GM20431 (cell line): ENCODE results near the gene HOXB13.

Experiments used
- in situ Hi-C: fragments of 300-500 bp; cut with MseI, MboI; formaldehyde crosslinking; loops from one replicate; pipeline ENCODE4 v1.15.0; 2020; ENCODE audit warnings: low sequenced_read_pairs; ENCODE audit not compliant: unreplicated experiment

HOXB13 gene

GRCh38 chr17:48729335-48730239 is 1.0 kb upstream of the HOXB13 start:
- in situ Hi-C loops: no loop called here

GRCh38 chr17:48727415-48728175 is 955 bp downstream of the HOXB13 start:
- in situ Hi-C loops: no loop called here

- in situ Hi-C loops: no loop called here
Observed at GRCh38 chr17:48726916-48727286, 1.6 kb downstream of the HOXB13 start.

GRCh38 chr17:48726114-48726915 is 2.2 kb downstream of the HOXB13 start:
- in situ Hi-C loops: no loop called here

DNA sequence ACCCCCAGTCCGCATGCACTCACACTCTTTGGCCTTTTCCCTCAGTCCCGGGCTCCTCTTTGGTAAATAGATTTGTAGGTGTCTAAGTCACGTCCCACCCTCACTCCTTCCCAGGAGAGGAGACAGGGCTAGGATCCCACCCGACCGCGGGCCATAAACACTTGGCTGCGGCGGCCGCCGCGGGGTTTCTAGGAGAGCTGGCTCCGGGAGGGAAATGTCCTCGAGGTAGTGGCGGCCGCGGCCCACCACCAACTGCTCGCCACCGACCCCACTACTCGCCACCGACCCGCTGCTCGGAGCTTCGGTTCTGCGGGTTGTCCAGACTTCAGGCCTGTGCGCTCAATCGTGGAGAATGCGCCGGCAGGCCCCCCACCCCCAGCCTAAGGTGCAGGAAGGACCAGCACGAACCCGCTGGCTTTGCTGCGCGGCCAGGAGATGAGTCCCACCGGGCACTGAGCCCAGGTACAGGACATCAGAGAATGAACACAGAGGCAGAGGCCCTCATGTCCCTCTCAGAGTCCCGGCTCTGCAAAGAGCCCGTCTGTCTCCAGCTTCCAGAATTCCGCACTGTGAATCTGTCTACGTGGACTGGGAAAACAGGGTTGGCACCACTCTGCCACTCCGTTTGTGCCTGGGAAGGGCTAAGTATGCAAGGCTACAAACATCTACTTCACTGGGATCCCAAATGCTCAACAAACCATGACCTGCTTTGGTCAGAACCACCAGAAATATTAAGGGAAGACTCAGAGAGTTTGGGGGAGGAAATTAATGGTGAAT is 3.1 kb downstream of the HOXB13 start:
- in situ Hi-C loops: no loop called here

DNA sequence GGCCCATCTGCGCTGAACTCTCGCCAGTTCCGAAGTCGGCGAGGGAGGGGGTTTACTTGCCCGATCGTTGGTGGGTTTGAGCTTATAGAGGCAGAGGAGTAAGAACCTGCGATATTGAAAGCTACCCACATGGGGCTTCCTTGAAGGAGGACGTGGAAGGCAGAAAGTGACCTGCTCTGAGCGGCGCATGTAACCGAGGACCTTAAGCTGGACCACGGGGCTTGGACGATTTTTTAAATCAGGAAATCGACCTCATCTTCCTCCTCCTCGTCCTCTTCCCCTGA is 3.6 kb downstream of the HOXB13 start:
- in situ Hi-C loops: no loop called here

DNA sequence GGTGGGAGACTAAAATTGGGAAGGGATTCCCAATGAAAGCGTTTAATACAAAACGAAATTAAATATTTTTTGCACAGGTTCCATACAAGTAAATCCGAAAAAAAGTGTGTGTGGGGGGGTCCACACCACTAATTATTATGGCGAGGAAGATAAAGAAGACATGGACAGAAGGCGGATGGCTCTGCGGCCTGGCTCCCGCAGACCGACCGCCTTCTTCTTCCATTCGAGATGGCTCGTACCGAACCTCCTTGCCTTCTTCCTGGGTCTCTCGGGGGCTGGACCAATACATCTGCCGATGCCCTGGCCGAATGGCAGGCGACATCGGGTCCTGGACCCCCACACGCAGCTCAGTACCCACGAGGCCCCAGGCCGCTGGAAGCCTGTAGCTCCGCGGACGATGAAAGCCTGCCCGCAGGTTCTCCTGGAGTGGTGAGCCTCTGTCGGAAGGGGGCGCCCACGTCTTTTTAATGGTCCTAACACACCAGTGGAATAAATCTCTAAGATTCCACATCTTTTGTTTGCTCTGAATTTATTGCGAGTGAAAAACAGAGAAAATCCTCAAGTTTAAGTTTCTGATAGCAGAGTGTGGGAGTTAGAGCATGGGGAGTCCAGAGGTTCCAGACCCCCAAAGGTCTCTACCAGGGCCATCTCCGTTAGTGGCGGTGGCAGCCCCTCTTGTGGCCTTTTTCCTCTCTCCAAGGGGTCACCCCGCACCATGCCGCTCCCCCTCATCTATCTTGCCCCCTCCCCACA is 4.1 kb downstream of the HOXB13 start:
- in situ Hi-C loops: no loop called here

GRCh38 chr17:48723423-48724250 is 4.9 kb downstream of the HOXB13 start:
- in situ Hi-C loops: no loop called here

DNA sequence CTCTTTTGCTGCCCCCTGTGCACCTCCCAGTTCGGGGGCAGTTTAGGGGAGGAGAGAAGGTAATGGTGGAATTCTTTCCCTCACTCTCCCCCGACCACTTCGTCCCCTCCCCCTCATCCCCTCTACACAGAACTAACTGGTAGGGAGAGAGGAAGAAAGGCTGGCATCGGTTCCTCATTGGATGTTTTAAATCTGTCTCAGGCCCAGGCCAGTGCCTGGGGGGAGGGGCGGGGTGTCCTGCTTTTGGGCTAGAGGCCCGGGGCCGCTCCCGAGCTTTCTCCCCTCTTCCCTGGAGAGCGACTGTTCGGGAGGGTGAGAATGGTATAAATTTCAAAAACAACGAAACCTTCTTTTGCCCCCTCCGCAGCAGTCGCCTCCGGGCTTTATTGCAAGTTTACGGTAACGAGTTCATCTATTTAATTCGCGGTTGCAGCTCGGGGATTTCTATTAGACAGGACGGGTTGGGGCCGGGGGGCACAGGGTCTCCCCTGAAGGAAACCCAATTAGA is 5.6 kb downstream of the HOXB13 start, which contains the start of gene PRAC2:
Gene PRAC2 (plus strand): TSS at position 271 of the 508 bp plus-strand sequence. CDS start 1,226 bp downstream, outside the sequence.
- in situ Hi-C loops: no loop called here

- in situ Hi-C loops: no loop called here
Observed at GRCh38 chr17:48722201-48722907, 6.2 kb downstream of the HOXB13 start, which contains the start of gene PRAC1. PRAC1 (minus strand) TSS chr17:48722518; CDS start chr17:48722392, 126 bp downstream.

GRCh38 chr17:48721009-48721402 is 7.5 kb downstream of the HOXB13 start:
- in situ Hi-C loops: no loop called here

DNA sequence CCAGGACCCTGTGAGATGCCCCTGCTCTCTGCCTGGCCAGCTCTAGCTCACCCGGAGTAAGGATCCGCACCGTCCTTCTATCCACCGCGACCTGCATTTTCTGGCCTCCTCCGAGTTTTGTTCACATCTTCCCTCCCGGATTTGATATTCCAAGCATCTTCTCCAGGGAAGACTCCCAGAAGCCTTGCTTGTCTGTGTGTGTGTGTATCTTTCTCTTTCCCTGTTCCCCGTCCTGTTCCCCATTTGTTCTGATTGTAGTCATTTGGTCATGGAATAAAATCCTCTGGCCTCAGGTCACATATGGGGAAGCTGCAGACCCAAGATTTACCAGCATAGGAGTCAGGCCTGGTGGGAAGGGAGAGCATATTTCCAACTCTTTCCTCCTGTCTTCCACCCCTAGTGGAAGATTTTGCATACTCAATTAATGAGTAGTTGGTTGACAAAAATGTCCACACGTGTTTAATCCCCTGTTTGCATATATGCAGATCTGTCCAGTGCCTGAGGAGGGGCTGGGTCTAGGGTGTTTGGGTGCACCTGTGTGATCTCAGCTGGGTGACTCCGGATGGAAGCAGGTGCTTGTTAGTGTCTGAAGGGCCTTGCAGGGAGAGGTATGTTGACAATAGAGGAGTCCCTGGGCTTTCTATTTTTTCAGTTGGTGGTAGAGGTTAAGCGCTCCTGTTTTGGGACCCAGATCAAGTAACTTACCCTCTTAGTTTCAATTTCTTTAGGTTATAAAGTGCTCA is 8.1 kb downstream of the HOXB13 start:
- in situ Hi-C loops: no loop called here

DNA sequence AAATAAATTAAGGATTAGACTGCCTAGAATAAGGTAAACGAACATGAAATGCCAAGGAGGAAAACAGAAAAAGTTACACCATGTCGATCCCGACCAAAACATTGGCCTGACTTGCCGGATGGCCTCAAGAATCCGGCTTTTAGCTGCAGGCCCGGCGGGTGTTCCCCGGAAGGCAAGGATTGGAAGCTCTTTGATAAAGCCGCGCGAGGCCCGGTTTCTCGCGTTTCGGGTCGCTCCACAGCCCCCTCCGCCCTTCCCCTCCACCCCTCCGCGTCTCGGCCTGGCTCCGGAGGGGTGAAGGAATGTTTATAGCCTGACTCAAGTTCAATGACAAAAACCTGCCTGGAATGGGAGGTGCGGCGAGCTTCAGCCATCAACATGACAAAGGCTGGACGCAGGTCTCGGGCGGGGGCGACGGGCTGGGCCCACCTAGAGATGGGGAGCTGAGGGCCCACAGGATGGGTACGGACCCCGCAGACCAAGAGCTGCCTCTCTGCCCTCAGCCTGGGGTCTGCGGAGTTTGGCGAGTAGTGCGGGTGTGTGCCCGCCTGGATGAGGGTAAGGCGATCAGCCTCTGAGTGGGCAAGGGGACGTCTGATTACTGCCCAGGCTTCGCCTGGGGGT is 8.8 kb downstream of the HOXB13 start:
- in situ Hi-C loops: no loop called here

DNA sequence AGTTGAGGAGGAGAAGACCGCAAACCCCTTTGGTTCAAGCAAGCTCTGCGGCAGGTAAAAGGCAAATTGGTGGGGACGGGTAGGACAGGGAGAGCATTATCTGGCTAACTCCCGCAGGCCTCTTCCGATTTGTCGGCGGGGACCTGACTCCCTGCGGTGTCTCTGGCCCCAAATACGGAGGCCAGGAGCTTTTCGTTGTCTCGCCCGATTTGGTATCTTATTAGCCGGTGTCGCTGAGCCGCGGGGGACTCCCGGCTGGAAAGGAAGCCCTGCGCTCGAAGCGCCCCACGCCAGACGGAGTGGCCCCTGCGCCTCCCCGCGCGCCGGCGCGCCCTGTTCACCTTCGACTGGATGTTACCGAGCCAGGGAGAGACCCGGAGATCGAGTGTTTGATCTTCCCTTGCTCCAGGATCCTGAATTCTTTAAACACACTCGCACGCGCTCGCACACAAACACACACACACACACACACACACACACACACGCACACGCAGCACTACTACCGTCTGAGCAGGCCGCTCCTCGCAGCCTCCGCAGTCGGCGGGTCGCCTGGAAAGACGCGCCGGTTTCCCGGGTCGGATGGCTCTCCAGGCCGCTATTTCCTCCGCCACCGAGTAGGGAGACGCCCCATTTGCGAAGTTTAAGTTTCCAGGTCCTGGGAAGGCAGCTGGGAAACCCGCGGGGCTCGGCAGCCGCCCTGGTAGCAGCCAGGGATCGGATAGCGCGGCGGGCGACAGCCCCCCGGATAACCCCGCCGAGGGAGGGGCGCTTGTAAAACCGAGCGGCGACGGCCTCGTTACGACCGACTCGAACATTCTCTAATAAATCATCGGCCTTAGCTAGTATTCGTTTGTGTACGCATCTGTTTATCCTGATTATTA is 9.5 kb downstream of the HOXB13 start:
- in situ Hi-C loops: no loop called here

DNA sequence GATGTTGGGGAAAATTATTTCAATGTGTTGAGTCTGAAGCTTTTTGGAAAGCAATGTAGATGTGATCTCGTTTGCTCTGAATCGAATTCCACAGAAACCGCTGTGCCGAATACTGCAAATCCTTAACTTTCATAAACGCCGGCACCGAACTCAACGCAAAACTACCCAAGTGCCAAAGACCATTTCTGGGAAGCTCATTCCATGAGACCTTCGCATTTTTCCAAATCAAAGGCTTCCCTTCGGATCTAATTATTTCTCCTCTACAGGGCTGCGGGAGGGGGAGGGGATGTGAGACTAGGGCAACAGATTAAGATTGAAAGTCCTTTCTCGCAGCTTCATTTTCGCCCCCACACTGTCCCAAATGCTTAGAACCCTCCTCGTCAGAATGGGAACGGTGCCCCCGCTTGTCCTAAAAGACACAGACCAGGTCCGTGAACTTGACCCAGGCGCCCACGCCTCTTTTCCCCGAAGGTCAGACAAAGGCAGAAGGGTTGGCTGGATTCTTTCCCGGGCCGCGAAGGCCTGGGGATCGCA is 10.3 kb downstream of the HOXB13 start:
- in situ Hi-C loops: no loop called here
